Body of pancreas (tissue), 4 donors: ENCODE results near the gene SSR2. TPM values are rescaled to one million over a fixed set of nuclear protein-coding genes. Genes with fewer than 3 reads are reported as not detected.

Source experiments
- ATAC-seq: fragments of 150-250 bp; one replicate; pipeline ENCODE4 v1.9.1; 2016
- DNase-seq, 4 donors: peaks; one replicate each; pipeline ENCODE4 v3.0.0-alpha.2; 2019
- H3K27ac ChIP-seq, 4 donors: fragments of 200-600 bp; sonication (generic); 1 replicate in 3 of 4; 2 replicates in 1 of 4; pipeline versions ENCODE4 v1.5.1 to v1.6.1; 2016 to 2019; ENCODE audit warnings: mild to moderate bottlenecking in 1 of 4, mixed read lengths in 1 of 4, moderate library complexity in 1 of 4
- H3K27me3 ChIP-seq, 2 donors: fragments of 200-600 bp; sonication (generic); one replicate each; pipeline ENCODE4 v1.6.0; 2016; ENCODE audit warnings: mild to moderate bottlenecking in 1 of 2
- H3K36me3 ChIP-seq, 2 donors: fragments of 200-600 bp; sonication (generic); replicated peaks in 1 of 2; 2 replicates each; pipeline ENCODE4 v1.5.1; 2016; ENCODE audit warnings: low read depth in 2 of 2; ENCODE audit not compliant: insufficient read depth in 1 of 2
- H3K4me1 ChIP-seq: fragments of 200-600 bp; sonication (generic); one replicate; pipeline ENCODE4 v1.6.0; 2016
- H3K4me3 ChIP-seq, 2 donors: fragments of 200-600 bp; sonication (generic); 1 replicate in 1 of 2; 2 replicates in 1 of 2; pipeline ENCODE4 v1.5.1; 2016 to 2019
- H3K9me3 ChIP-seq, 3 donors: fragments of 200-600 bp; sonication (generic); 1 replicate in 2 of 3; 2 replicates in 1 of 3; pipeline ENCODE4 v1.5.1; 2016
- POLR2A ChIP-seq, 3 donors: fragments of 450-650 bp; IDR thresholded peaks; one replicate each; pipeline ENCODE4 v1.6.1; 2016; ENCODE audit warnings: antibody characterized with exemption in 3 of 3, mild to moderate bottlenecking in 2 of 3
- WGBS, 2 donors: methylation state at CpG; one replicate each; pipeline ENCODE4 v1.1.5; 2017; 5-methylcytosine and 5-hydroxymethylcytosine counted together
- intact Hi-C: fragments of 100-400 bp; cut with DNase I; formaldehyde crosslinking; loops from one replicate; pipeline ENCODE4 v1.15.1; 2023
- total RNA-seq, 2 donors: library from RNA; depleted of rRNA; stranded (reverse); fragments of >200 nt; gene quantifications; one replicate each; pipeline ENCODE4 v1.1.0, GENCODE V29; 2016
- TF ChIP-seq, protein P1 (sequence below), 7 experiments: fragments of 450-650 bp in 4 of 7; fragments of 200-600 bp in 3 of 7; sonication (generic) in 3 of 7; IDR thresholded peaks; one replicate each; pipeline ENCODE4 v1.5.1; 2016 to 2019; ENCODE audit warnings: antibody characterized with exemption in 7 of 7

The SSR2 gene
- total RNA-seq, 2 donors from 2014 or later = 179 to 291 TPM

GRCh38 chr1:155962599-155963211 lies 58.0 kb downstream of the SSR2 start:
- Histone ChIP-seq H3K4me1 (no peaks in the 10 kb centered on the region), H3K36me3 (peaks cover 7 to 15% of the 10 kb centered on the region in 2 donors)
- ATAC-seq = no peak

GRCh38 chr1:155961937-155962336 lies 58.8 kb downstream of the SSR2 start:
- TF ChIP-seq POLR2A (IDR thresholded peaks at IDR 0.05) = no peak
- TF ChIP-seq, protein P1, sequence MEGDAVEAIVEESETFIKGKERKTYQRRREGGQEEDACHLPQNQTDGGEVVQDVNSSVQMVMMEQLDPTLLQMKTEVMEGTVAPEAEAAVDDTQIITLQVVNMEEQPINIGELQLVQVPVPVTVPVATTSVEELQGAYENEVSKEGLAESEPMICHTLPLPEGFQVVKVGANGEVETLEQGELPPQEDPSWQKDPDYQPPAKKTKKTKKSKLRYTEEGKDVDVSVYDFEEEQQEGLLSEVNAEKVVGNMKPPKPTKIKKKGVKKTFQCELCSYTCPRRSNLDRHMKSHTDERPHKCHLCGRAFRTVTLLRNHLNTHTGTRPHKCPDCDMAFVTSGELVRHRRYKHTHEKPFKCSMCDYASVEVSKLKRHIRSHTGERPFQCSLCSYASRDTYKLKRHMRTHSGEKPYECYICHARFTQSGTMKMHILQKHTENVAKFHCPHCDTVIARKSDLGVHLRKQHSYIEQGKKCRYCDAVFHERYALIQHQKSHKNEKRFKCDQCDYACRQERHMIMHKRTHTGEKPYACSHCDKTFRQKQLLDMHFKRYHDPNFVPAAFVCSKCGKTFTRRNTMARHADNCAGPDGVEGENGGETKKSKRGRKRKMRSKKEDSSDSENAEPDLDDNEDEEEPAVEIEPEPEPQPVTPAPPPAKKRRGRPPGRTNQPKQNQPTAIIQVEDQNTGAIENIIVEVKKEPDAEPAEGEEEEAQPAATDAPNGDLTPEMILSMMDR (IDR thresholded peaks at IDR 0.05) = no peak
- Histone ChIP-seq H3K4me1 (no peaks in the 10 kb centered on the region), H3K4me3 (no peak overlapping the region), H3K27me3 (no peaks in the 10 kb centered on the region), H3K27ac (no peak overlapping the region), H3K36me3 (peaks cover 7 to 20% of the 10 kb centered on the region in 2 donors), H3K9me3 (no peaks in the 10 kb centered on the region)
- 63 to 64% methylated on average over 7 to 14 of the region's 14 CpGs for WGBS, 2 donors
- intact Hi-C loops = no loop called here
- peak; percentile 41 for ATAC-seq
- DNase-seq = no peak

More at GRCh38 chr1:155962599-155963211, 58.0 kb downstream of the SSR2 start:
- Histone ChIP-seq H3K9me3 (no peaks in the 10 kb centered on the region), H3K4me3 (no peak overlapping the region), H3K27me3 (no peaks in the 10 kb centered on the region), H3K27ac (no peak overlapping the region)
- DNase-seq = no peak
- intact Hi-C loops = no loop called here
- no peak for TF ChIP-seq POLR2A (IDR thresholded peaks at IDR 0.05)
- TF ChIP-seq, protein P1 (IDR thresholded peaks at IDR 0.05) = no peak
- 76 to 88% methylated on average over 10 to 18 of the region's 18 CpGs for WGBS, 2 donors

DNA sequence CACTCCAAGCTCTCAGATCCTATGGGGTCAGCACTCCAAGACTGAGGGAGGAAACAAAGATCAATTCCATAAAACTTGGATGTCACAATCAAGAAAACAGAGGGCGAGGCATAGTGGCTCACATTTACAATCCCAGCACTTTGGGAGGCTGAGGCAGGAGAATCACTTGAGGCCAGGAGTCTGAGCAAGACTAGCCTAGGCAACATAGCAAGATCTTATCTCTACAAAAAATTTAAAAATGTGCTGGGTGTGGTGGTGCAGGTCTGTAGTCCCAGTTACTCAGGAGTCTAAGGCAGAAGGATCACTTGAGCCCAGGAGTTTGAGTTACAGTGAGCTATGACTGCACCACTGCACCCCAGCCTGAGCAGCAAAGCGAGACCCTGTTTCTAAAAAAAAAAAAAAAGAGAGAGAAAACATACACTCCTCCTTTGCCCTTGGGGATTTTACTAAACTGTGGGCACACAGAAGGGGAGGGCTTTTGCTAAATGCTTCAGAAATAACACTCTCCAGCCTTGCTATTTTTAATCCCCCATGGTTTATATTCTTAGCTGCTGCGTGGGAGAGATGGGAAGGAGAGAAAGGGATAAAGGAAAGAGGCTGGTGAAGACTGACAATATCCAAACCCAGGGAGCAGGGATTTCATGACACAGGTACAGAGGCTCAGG lies 60.5 kb downstream of the SSR2 start:
- ATAC-seq (no peak), DNase-seq (no peak)
- peaks cover 0 to 17% of the 10 kb centered on the region in 2 donors for H3K36me3 ChIP-seq
- intact Hi-C loops = no loop called here
- no peak overlapping the region for H3K4me3 ChIP-seq
- WGBS, 2 donors = 79 to 89% methylated on average over 3 of the region's 3 CpGs
- no peaks in the 10 kb centered on the region for H3K4me1 ChIP-seq
- no peaks in the 10 kb centered on the region for H3K27me3 ChIP-seq
- TF ChIP-seq, protein P1 (IDR thresholded peaks at IDR 0.05) = no peak
- TF ChIP-seq POLR2A (IDR thresholded peaks at IDR 0.05) = no peak
- H3K9me3 ChIP-seq = no peaks in the 10 kb centered on the region
- H3K27ac ChIP-seq = no peak overlapping the region

Other genes with a start within 250 kb of the SSR2 start
- 10 to 100 TPM; 26.7 to 44.4 TPM for gene GON4L, start 163.7 kb downstream of the SSR2 start, total RNA-seq
- 1 to 10 TPM; 1.3 to 5.4 TPM for gene SYT11, start 161.4 kb downstream of the SSR2 start, total RNA-seq
- 10 to 100 TPM in 1 of 2 donors, 1 to 10 TPM in 1; 6.9 to 16.1 TPM for gene RIT1, start 109.6 kb downstream of the SSR2 start, total RNA-seq
- gene KHDC4, start 86.5 kb downstream of the SSR2 start, total RNA-seq = 10 to 100 TPM; 32.7 to 40.5 TPM
- gene RXFP4, start 79.3 kb downstream of the SSR2 start, total RNA-seq = under 1 TPM in 1 of 2 donors, not detected in 1; 0.26 TPM
- 10 to 100 TPM; 31.9 to 32.6 TPM for gene ARHGEF2, start 42.4 kb downstream of the SSR2 start, total RNA-seq
- gene UBQLN4, start 32.8 kb upstream of the SSR2 start, total RNA-seq = 10 to 100 TPM; 16.5 to 16.9 TPM
- gene LAMTOR2, start 33.8 kb upstream of the SSR2 start, total RNA-seq = 10 to 100 TPM; 44.2 to 47.5 TPM
- 10 to 100 TPM; 31.3 to 66.7 TPM for gene RAB25, start 40.2 kb upstream of the SSR2 start, total RNA-seq
- 1 to 10 TPM in 1 of 2 donors, under 1 TPM in 1; 0.99 to 4.7 TPM for gene MEX3A, start 61.5 kb upstream of the SSR2 start, total RNA-seq
- 100 to 1,000 TPM; 152 to 186 TPM for gene LMNA, start 93.8 kb upstream of the SSR2 start, total RNA-seq
- 10 to 100 TPM in 1 of 2 donors, 1 to 10 TPM in 1; 2.6 to 11.9 TPM for gene SEMA4A, start 132.6 kb upstream of the SSR2 start, total RNA-seq
- 10 to 100 TPM in 1 of 2 donors, 1 to 10 TPM in 1; 5.2 to 13.2 TPM for gene SLC25A44, start 173.2 kb upstream of the SSR2 start, total RNA-seq
- gene PMF1, start 192.1 kb upstream of the SSR2 start, total RNA-seq = 10 to 100 TPM; 37.6 to 43.1 TPM
- under 1 TPM in 1 of 2 donors, not detected in 1; 0.52 TPM for gene BGLAP, start 221.2 kb upstream of the SSR2 start, total RNA-seq
- gene PAQR6, start 227.1 kb upstream of the SSR2 start, total RNA-seq = under 1 TPM in 1 of 2 donors, not detected in 1; 0.33 TPM